C4-2B (cell line): ENCODE data around the gene PTCH2.

Source experiments
- CTCF ChIP-seq: fragments of 450-650 bp; conservative IDR thresholded peaks from 2 replicates; pipeline ENCODE4 v1.5.1; 2017; ENCODE audit warnings: mild to moderate bottlenecking
- ZFX ChIP-seq: fragments of 450-650 bp; IDR thresholded peaks from 2 replicates; pipeline ENCODE4 v1.6.1; 2017

- TF ChIP-seq CTCF: no peak
- no peak for TF ChIP-seq ZFX
These were observed 36.9 kb downstream of the PTCH2 start for GRCh38 chr1:44806025-44806703.
